Hepatocyte (in vitro differentiated cells): ENCODE results near the gene PHF21B. TPM values are rescaled to one million over a fixed set of nuclear protein-coding genes. Genes with fewer than 3 reads are reported as not detected.
"Not testable (repeated sequence)": the region's sequence is repeated elsewhere in the genome, so short reads cannot be mapped to it uniquely, and the experiment has no call there.

Experiments
- DNase-seq: peaks from one replicate; pipeline ENCODE4 v3.0.0-alpha.2; 2016; ENCODE audit warnings: low spot score
- H2AFZ ChIP-seq: fragments of 200-600 bp; sonication (generic); 2 replicates; pipeline ENCODE4 v1.6.0; 2016; ENCODE audit warnings: antibody characterized with exemption, mild to moderate bottlenecking
- H3K27ac ChIP-seq: fragments of 200-600 bp; sonication (generic); 2 replicates; pipeline ENCODE4 v1.5.1; 2016; ENCODE audit warnings: mild to moderate bottlenecking
- H3K27me3 ChIP-seq: fragments of 200-600 bp; sonication (generic); 2 replicates; pipeline ENCODE4 v1.6.1; 2016
- H3K36me3 ChIP-seq: fragments of 200-600 bp; sonication (generic); replicated peaks from 2 replicates; pipeline ENCODE4 v1.5.1; 2016; ENCODE audit warnings: low read depth; ENCODE audit not compliant: insufficient read depth
- H3K4me1 ChIP-seq: fragments of 200-600 bp; sonication (generic); 2 replicates; pipeline ENCODE4 v1.5.1; 2016; ENCODE audit warnings: mild to moderate bottlenecking, moderate library complexity; ENCODE audit not compliant: insufficient read depth
- H3K4me2 ChIP-seq: fragments of 200-600 bp; sonication (generic); 2 replicates; pipeline ENCODE4 v1.6.0; 2016
- H3K4me3 ChIP-seq: fragments of 200-600 bp; sonication (generic); 2 replicates; pipeline ENCODE4 v1.5.1; 2016; ENCODE audit warnings: mild to moderate bottlenecking
- H3K79me2 ChIP-seq: fragments of 200-600 bp; sonication (generic); 2 replicates; pipeline ENCODE4 v1.6.0; 2017; ENCODE audit warnings: mild to moderate bottlenecking
- H3K9me2 ChIP-seq: fragments of 200-600 bp; sonication (generic); replicated peaks from 2 replicates; pipeline ENCODE4 v1.6.0; 2017; ENCODE audit warnings: mild to moderate bottlenecking; ENCODE audit not compliant: insufficient read depth
- H3K9me3 ChIP-seq: fragments of 200-600 bp; sonication (generic); 2 replicates; pipeline ENCODE4 v1.5.1; 2016; ENCODE audit warnings: low read depth, mild to moderate bottlenecking
- H4K20me1 ChIP-seq: fragments of 200-600 bp; sonication (generic); 2 replicates; pipeline ENCODE4 v1.6.0; 2016; ENCODE audit warnings: mild to moderate bottlenecking; ENCODE audit not compliant: insufficient read depth, poor library complexity, severe bottlenecking
- CTCF ChIP-seq: fragments of 200-600 bp; sonication (generic); IDR thresholded peaks from 2 replicates; pipeline ENCODE4 v1.5.1; 2016; ENCODE audit warnings: antibody characterized with exemption, mild to moderate bottlenecking; ENCODE audit not compliant: poor library complexity
- EZH2 ChIP-seq: fragments of 200-600 bp; sonication (generic); IDR thresholded peaks from 2 replicates; pipeline ENCODE4 v1.6.1; 2016; ENCODE audit warnings: antibody characterized with exemption, mild to moderate bottlenecking, borderline replicate concordance
- EZH2phosphoT487 ChIP-seq: fragments of 200-600 bp; sonication (generic); IDR thresholded peaks from one replicate; pipeline ENCODE4 v1.6.1; 2018; ENCODE audit warnings: antibody characterized with exemption, mild to moderate bottlenecking, low read depth, moderate library complexity; ENCODE audit not compliant: unreplicated experiment, severe bottlenecking
- WGBS: methylation state at CpG from one replicate; pipeline ENCODE4 v1.1.6; 2016; ENCODE audit warnings: low lambda C conversion rate; ENCODE audit errors: missing lambda C conversion rate; 5-methylcytosine and 5-hydroxymethylcytosine counted together
- polyA plus RNA-seq: library from polyadenylated mRNA; unstranded; fragments of >200 nt; fragmentation: Nextera tagmentation; extraction: Ambion mirVana; gene quantifications from 2 replicates; pipeline ENCODE4 v1.2.1, GENCODE V29; 2016
- total RNA-seq: library from RNA; depleted of rRNA; stranded (reverse); fragments of >200 nt; gene quantifications from 2 replicates; pipeline ENCODE4 v1.2.3, GENCODE V29; 2014

The PHF21B gene
- total and polyA plus RNA-seq, 2 experiments from 2014 or later = 0.86 to 1.9 TPM

GRCh38 chr22:44906248-44906936 lies 103.4 kb downstream of the PHF21B start:
- 91% methylated on average over 21 of the region's 21 CpGs for WGBS
- TF ChIP-seq CTCF (no peak), EZH2 (no peak), EZH2phosphoT487 (no peak)
- no peak for DNase-seq
- Histone ChIP-seq H3K79me2 (no peaks in the 10 kb centered on the region), H3K4me2 (no peak overlapping the region), H3K27me3 (no peaks in the 10 kb centered on the region), H3K9me2 (no peaks in the 10 kb centered on the region), H3K36me3 (no peaks in the 10 kb centered on the region), H3K27ac (no peak overlapping the region), H3K4me3 (no peak overlapping the region), H3K9me3 (no peaks in the 10 kb centered on the region), H2AFZ (no peak overlapping the region), H3K4me1 (no peaks in the 10 kb centered on the region), H4K20me1 (no peaks in the 10 kb centered on the region)

GRCh38 chr22:44904492-44905152 lies 105.2 kb downstream of the PHF21B start:
- not testable (repeated sequence) for DNase-seq

GRCh38 chr22:44903164-44903563 lies 106.6 kb downstream of the PHF21B start:
- WGBS = no CpG with 5 or more reads among the region's 2 CpGs
- not testable (repeated sequence) for H3K4me2 ChIP-seq, H3K4me3 ChIP-seq, H3K9me3 ChIP-seq, H3K4me1 ChIP-seq, H3K27ac ChIP-seq, H3K27me3 ChIP-seq, DNase-seq, H2AFZ ChIP-seq, H4K20me1 ChIP-seq, H3K79me2 ChIP-seq, H3K9me2 ChIP-seq, H3K36me3 ChIP-seq

More at GRCh38 chr22:44904492-44905152, 105.2 kb downstream of the PHF21B start:
- not testable (repeated sequence) for H3K79me2 ChIP-seq, H3K4me3 ChIP-seq, H3K9me3 ChIP-seq, H3K9me2 ChIP-seq, H3K36me3 ChIP-seq, H3K27me3 ChIP-seq, H3K4me1 ChIP-seq, H2AFZ ChIP-seq, H3K4me2 ChIP-seq, H4K20me1 ChIP-seq, H3K27ac ChIP-seq
- 82% methylated on average over 3 of the region's 5 CpGs for WGBS

GRCh38 chr22:44901301-44901700 lies 108.5 kb downstream of the PHF21B start:
- no peaks in the 10 kb centered on the region for H4K20me1 ChIP-seq
- no peaks in the 10 kb centered on the region for H3K4me1 ChIP-seq
- TF ChIP-seq CTCF (no peak), EZH2phosphoT487 (no peak), EZH2 (no peak)
- H3K79me2 ChIP-seq = no peaks in the 10 kb centered on the region
- H2AFZ ChIP-seq = no peak overlapping the region
- H3K9me2 ChIP-seq = no peaks in the 10 kb centered on the region
- H3K4me3 ChIP-seq = no peak overlapping the region
- H3K27me3 ChIP-seq = no peaks in the 10 kb centered on the region
- 90% methylated on average over 2 of the region's 2 CpGs for WGBS
- no peak for DNase-seq
- no peaks in the 10 kb centered on the region for H3K9me3 ChIP-seq
- H3K4me2 ChIP-seq = no peak overlapping the region
- H3K36me3 ChIP-seq = no peaks in the 10 kb centered on the region
- no peak overlapping the region for H3K27ac ChIP-seq
